Liver (tissue), 3 donors: ENCODE results near the gene CREG2.

Source experiments
- CTCF ChIP-seq: fragments of 150-350 bp; IDR thresholded peaks from 2 replicates; pipeline ENCODE4 v1.5.1; 2017; ENCODE audit warnings: improper control_type of control experiment, low read depth, low read length; ENCODE audit not compliant: missing input control
- RAD21 ChIP-seq, 2 donors: IDR thresholded peaks; 2 replicates each; pipeline ENCODE4 v1.6.1; 2016; ENCODE audit warnings: antibody characterized with exemption in 2 of 2, mild to moderate bottlenecking in 2 of 2
- donor health status: healthy.
- donor health status: healthy.

- TF ChIP-seq CTCF (no peak), RAD21 (IDR thresholded peaks at IDR 0.05) (no peak)
These were observed 26.2 kb downstream of the CREG2 start for GRCh38 chr2:101361121-101361520.
